Ishikawa (cell line): ENCODE results near the gene COMMD1.

Experiments used
- FOXM1 ChIP-seq: IDR thresholded peaks from 2 replicates; pipeline ENCODE4 v1.6.1; 2012; ENCODE audit warnings: low read depth, borderline replicate concordance
- REST ChIP-seq: IDR thresholded peaks from 2 replicates; pipeline ENCODE4 v1.6.1; 2012; ENCODE audit warnings: low read depth, mild to moderate bottlenecking
- TAF1 ChIP-seq: IDR thresholded peaks from 2 replicates; pipeline ENCODE4 v1.6.1; 2012; ENCODE audit warnings: low read depth, mild to moderate bottlenecking
- USF1 ChIP-seq: IDR thresholded peaks from 2 replicates; pipeline ENCODE4 v1.6.1; 2012

GRCh38 chr2:61937098-61937497 is 31.6 kb downstream of the COMMD1 start:
- TF ChIP-seq REST: no peak
- TF ChIP-seq TAF1: no peak
- TF ChIP-seq USF1: no peak
- TF ChIP-seq FOXM1: no peak
